A549 (cell line): Measurements from ENCODE around the gene JAG2. TPM values are rescaled to one million over a fixed set of nuclear protein-coding genes. Genes with fewer than 3 reads are reported as not detected.
A peak's percentile ranks its signal among the peaks of the same experiment; 100 is the strongest.

Source experiments
- ATAC-seq, 2 experiments: fragments of 200-7000 bp in 1 of 2; fragments of >200 bp in 1 of 2; cut with Nextera tagmentation in 1 of 2; cut with Tn5 transposase in 1 of 2; 3 replicates each; pipeline versions ENCODE4 v1.8.0 to v1.9.1; 2018 to 2020; ENCODE audit warnings: mild to moderate bottlenecking in 1 of 2, moderate library complexity in 1 of 2
- CTCF ChIA-PET: fragments of 300-600 bp; sonication (Branson Sonifier 250); formaldehyde crosslinking; extraction: SDS; loops from one replicate; lab custom pipeline; 2021; ENCODE audit warnings: antibody characterized with exemption, inconsistent platforms; lab: Yijun Ruan, JAX
- POLR2A ChIA-PET: fragments of 350-600 bp; formaldehyde crosslinking; extraction: SDS; loops from one replicate; lab custom pipeline; 2021; ENCODE audit warnings: antibody characterized with exemption, inconsistent platforms; lab: Yijun Ruan, JAX
- DNase-seq, 2 experiments: peaks; one replicate each; pipeline versions ENCODE4 v3.0.0 to v3.0.0-alpha.2; 2011 to 2016; ENCODE audit warnings: low read depth in 1 of 2, low spot score in 1 of 2
- FAIRE-seq: peaks from 2 replicates; lab custom pipeline; 2011; peaks lifted over from hg19 to GRCh38; lab: Jason Lieb, UNC
- H3K27ac ChIP-seq, 2 experiments: fragments of >200 bp; sonication (Bioruptor Twin); formaldehyde crosslinking; 3 replicates each; pipeline ENCODE4 v1.5.1; 2016 to 2017
- H3K4me1 ChIP-seq: fragments of >200 bp; sonication (Bioruptor Twin); formaldehyde crosslinking; 3 replicates; pipeline ENCODE4 v1.6.1; 2016
- H3K4me2 ChIP-seq: fragments of >200 bp; sonication (Bioruptor Twin); formaldehyde crosslinking; 3 replicates; pipeline ENCODE4 v1.6.1; 2016
- H3K4me3 ChIP-seq: fragments of >200 bp; sonication (Bioruptor Twin); formaldehyde crosslinking; 3 replicates; pipeline ENCODE4 v1.5.1; 2016
- H3K9me3 ChIP-seq: fragments of >200 bp; sonication (Bioruptor Twin); formaldehyde crosslinking; 3 replicates; pipeline ENCODE4 v1.6.1; 2016
- CBX2 ChIP-seq: fragments of 200-600 bp; sonication (generic); IDR thresholded peaks from 2 replicates; pipeline ENCODE4 v1.6.1; 2016; ENCODE audit warnings: low read depth, mild to moderate bottlenecking, borderline replicate concordance
- CBX8 ChIP-seq: fragments of 200-600 bp; sonication (generic); IDR thresholded peaks from 2 replicates; pipeline ENCODE4 v1.6.1; 2016
- CHD2 ChIP-seq: fragments of 150-350 bp; IDR thresholded peaks from 2 replicates; pipeline ENCODE4 v1.6.1; 2014; ENCODE audit warnings: low read length; ENCODE audit not compliant: partially characterized antibody
- FOSL2 ChIP-seq, 2 experiments: fragments of 450-650 bp in 1 of 2; fragments of >200 bp in 1 of 2; sonication (Bioruptor Twin) in 1 of 2; formaldehyde crosslinking; IDR thresholded peaks; 2 replicates each; pipeline versions ENCODE4 v1.5.0 to v1.6.1; 2016 to 2020; ENCODE audit warnings: mild to moderate bottlenecking in 1 of 2, moderate library complexity in 1 of 2
- GATA3 ChIP-seq: IDR thresholded peaks from 2 replicates; pipeline ENCODE4 v1.6.1; 2012; ENCODE audit warnings: borderline replicate concordance
- MAZ ChIP-seq: fragments of 150-350 bp; IDR thresholded peaks from 2 replicates; pipeline ENCODE4 v1.6.1; 2014; ENCODE audit warnings: antibody characterized with exemption, low read depth, low read length, borderline replicate concordance
- MYC ChIP-seq: IDR thresholded peaks from 2 replicates; pipeline ENCODE4 v1.6.1; 2012; ENCODE audit warnings: mild to moderate bottlenecking, inconsistent platforms, low read length, improper control_type of control experiment, borderline replicate concordance
- NPAS2 ChIP-seq: fragments of 250-450 bp; sonication (Bioruptor Pico); IDR thresholded peaks from 2 replicates; pipeline ENCODE4 v1.8.0; 2022; ENCODE audit warnings: mild to moderate bottlenecking, moderate library complexity, borderline replicate concordance
- POLR2A ChIP-seq: IDR thresholded peaks from 2 replicates; pipeline ENCODE4 v1.6.1; 2012; ENCODE audit warnings: mild to moderate bottlenecking, low read length
- RAD21 ChIP-seq, 2 experiments: fragments of >200 bp in 1 of 2; sonication (Bioruptor Twin) in 1 of 2; formaldehyde crosslinking in 1 of 2; IDR thresholded peaks in 1 of 2; conservative IDR thresholded peaks in 1 of 2; 2 replicates in 1 of 2; 3 replicates in 1 of 2; pipeline ENCODE4 v1.6.1; 2012 to 2018; ENCODE audit warnings: inconsistent platforms in 1 of 2
- RARB ChIP-seq: fragments of 250-450 bp; sonication (Bioruptor Pico); IDR thresholded peaks from 2 replicates; pipeline ENCODE4 v1.8.0; 2021; ENCODE audit warnings: mild to moderate bottlenecking, moderate library complexity
- RCOR1 ChIP-seq: fragments of 150-350 bp; IDR thresholded peaks from 2 replicates; pipeline ENCODE4 v1.6.1; 2014; ENCODE audit warnings: antibody characterized with exemption, low read length, low read depth
- RNF2 ChIP-seq: fragments of 200-600 bp; sonication (generic); IDR thresholded peaks from 2 replicates; pipeline ENCODE4 v1.6.1; 2016; ENCODE audit warnings: low read depth, mild to moderate bottlenecking, antibody characterized with exemption, moderate library complexity, borderline replicate concordance
- ZFP36 ChIP-seq: fragments of 450-650 bp; IDR thresholded peaks from 2 replicates; pipeline ENCODE4 v1.6.1; 2014; ENCODE audit warnings: borderline replicate concordance; ENCODE audit not compliant: partially characterized antibody
- WGBS: methylation state at CpG from one replicate; pipeline ENCODE4 v1.1.6; 2017; ENCODE audit errors: missing lambda C conversion rate; 5-methylcytosine and 5-hydroxymethylcytosine counted together
- polyA plus RNA-seq, 4 experiments: library from polyadenylated mRNA; depleted of rRNA in 3 of 4; stranded (reverse); fragments of >200 nt; fragmentation: RNase III in 1 of 4; extraction: RNeasy Plus Mini Kit Qiagen cat#74134 plus additional on column Dnase treatment in 1 of 4; gene quantifications; 2 replicates in 3 of 4; 3 replicates in 1 of 4; pipeline ENCODE4 v1.2.3, GENCODE V29; 2011 to 2017
- TF ChIP-seq, protein P1 (sequence below): fragments of 200-600 bp; sonication (generic); IDR thresholded peaks from 2 replicates; pipeline ENCODE4 v1.6.1; 2016; ENCODE audit warnings: antibody characterized with exemption, mild to moderate bottlenecking, moderate library complexity
- TF ChIP-seq, protein P2 (sequence below): fragments of >200 bp; sonication (Bioruptor Twin); formaldehyde crosslinking; IDR thresholded peaks from 3 replicates; pipeline ENCODE4 v1.6.1; 2016

JAG2 gene
- polyA plus RNA-seq, 2 of the 4 experiments (the other 2 are of a cell fraction): 5.9 to 20.4 TPM

DNA sequence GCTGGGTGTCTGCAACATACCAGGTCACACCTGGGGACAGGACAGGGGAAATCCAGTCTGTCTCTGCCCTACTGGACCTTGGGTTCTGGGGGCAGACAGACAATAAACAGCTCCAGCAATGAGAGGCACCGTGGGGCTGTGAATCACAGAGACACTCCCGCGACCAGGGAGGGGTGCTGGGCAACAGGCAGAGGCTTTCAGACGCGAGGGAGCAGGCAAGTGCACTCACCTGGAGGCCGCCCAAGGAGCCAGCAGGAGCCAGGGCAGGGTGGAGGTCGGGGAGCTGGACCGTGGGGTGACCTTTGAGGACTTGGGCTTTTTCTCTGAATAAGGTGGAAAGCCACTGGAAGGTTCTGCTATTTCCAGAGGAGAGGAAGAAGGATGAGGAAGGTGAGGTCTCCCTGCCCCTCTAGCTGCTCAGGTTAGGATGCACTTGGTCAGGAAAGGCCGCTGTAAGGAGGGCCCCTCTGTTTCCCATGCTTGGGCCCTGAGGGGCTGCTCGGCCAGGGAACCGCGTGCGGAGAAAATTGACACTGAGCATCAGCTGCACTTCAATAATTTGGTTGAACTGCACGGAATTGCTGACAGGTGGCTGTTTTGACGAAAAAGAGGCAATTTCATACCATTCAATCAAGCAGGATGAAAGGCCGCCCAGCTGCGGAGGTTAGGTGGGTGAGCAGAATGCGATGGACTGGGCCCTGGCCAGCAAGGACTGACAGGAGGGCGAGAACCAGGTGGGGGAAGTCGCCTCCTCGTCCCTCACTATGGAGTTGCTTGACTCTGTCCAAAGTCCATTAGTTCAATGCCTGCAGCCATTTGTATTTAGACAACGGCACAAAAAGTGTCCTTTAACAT, 42.2 kb downstream of the JAG2 start:
- H3K4me2 ChIP-seq: no peak overlapping the region
- H3K4me3 ChIP-seq: no peak overlapping the region
- H3K4me1 ChIP-seq: 0 out of 3 replicates have a peak, but pooled peaks cover 3% of the 10 kb centered on the region
- no peak for DNase-seq
- CTCF ChIA-PET: interaction anchor here (0.6 to 1.7 kb wide), 4 partner anchors 10 to 94 kb away, joined by 3 to 8 read pairs (median 4); no protein-coding TSS in a partner anchor
- no peak for TF ChIP-seq RAD21 (conservative IDR thresholded peaks at IDR 0.05 in 1 of 2, IDR thresholded peaks at IDR 0.05 in 1 of 2)
- no peak for TF ChIP-seq POLR2A
- no peak for TF ChIP-seq MYC
- WGBS: 61% methylated on average over 22 of the region's 22 CpGs
- FAIRE-seq: no peak
- peaks cover 9% of the 10 kb centered on the region; the same call in 2 of the 3 replicates for H3K9me3 ChIP-seq
- ATAC-seq: 0 out of 6 replicates have a peak, but pooled peaks of 1 of the 2 experiments have one; percentile 17
- no peak overlapping the region for H3K27ac ChIP-seq
- POLR2A ChIA-PET: no interaction called here

DNA sequence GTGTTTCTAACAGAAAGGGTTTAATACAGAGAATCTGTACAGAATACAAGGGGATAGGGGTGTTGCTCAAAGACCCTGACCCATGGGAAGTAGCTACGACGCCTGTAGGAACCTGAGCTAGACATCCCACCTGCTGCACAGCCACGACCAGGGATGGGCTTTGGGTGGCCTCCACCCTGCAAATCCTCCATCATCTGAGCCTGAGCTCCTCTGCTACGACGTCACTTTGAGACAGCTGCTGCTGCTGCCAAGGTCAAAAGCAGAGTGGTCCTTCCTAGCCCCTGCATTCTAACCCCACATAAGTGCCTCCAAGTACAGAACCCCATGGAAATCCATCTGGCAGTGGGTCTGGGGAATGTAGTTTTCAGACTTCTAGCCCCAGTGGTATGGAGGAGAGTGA, 43.8 kb downstream of the JAG2 start:
- ATAC-seq (no peak), FAIRE-seq (no peak), DNase-seq (no peak)
- 46% methylated on average over 5 of the region's 5 CpGs for WGBS
- Histone ChIP-seq H3K4me3 (no peak overlapping the region), H3K4me2 (no peak overlapping the region), H3K4me1 (0 out of 3 replicates have a peak, but pooled peaks cover 3% of the 10 kb centered on the region), H3K9me3 (peaks cover 18% of the 10 kb centered on the region), H3K27ac (no peak overlapping the region)
- TF ChIP-seq MAZ: no peak
- TF ChIP-seq, protein P1, sequence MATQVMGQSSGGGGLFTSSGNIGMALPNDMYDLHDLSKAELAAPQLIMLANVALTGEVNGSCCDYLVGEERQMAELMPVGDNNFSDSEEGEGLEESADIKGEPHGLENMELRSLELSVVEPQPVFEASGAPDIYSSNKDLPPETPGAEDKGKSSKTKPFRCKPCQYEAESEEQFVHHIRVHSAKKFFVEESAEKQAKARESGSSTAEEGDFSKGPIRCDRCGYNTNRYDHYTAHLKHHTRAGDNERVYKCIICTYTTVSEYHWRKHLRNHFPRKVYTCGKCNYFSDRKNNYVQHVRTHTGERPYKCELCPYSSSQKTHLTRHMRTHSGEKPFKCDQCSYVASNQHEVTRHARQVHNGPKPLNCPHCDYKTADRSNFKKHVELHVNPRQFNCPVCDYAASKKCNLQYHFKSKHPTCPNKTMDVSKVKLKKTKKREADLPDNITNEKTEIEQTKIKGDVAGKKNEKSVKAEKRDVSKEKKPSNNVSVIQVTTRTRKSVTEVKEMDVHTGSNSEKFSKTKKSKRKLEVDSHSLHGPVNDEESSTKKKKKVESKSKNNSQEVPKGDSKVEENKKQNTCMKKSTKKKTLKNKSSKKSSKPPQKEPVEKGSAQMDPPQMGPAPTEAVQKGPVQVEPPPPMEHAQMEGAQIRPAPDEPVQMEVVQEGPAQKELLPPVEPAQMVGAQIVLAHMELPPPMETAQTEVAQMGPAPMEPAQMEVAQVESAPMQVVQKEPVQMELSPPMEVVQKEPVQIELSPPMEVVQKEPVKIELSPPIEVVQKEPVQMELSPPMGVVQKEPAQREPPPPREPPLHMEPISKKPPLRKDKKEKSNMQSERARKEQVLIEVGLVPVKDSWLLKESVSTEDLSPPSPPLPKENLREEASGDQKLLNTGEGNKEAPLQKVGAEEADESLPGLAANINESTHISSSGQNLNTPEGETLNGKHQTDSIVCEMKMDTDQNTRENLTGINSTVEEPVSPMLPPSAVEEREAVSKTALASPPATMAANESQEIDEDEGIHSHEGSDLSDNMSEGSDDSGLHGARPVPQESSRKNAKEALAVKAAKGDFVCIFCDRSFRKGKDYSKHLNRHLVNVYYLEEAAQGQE: no peak
- no peak for TF ChIP-seq RARB (CRISPR knock-in tag)
- TF ChIP-seq, protein P2, sequence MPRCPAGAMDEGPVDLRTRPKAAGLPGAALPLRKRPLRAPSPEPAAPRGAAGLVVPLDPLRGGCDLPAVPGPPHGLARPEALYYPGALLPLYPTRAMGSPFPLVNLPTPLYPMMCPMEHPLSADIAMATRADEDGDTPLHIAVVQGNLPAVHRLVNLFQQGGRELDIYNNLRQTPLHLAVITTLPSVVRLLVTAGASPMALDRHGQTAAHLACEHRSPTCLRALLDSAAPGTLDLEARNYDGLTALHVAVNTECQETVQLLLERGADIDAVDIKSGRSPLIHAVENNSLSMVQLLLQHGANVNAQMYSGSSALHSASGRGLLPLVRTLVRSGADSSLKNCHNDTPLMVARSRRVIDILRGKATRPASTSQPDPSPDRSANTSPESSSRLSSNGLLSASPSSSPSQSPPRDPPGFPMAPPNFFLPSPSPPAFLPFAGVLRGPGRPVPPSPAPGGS: no peak
- TF ChIP-seq RNF2: no peak
- TF ChIP-seq ZFP36: no peak
- no peak for TF ChIP-seq NPAS2 (CRISPR knock-in tag)
- TF ChIP-seq GATA3: no peak
- TF ChIP-seq FOSL2 (IDR thresholded peaks at IDR 0.05): no peak
- TF ChIP-seq FOSL2 (CRISPR knock-in tag; IDR thresholded peaks at IDR 0.05): no peak
- TF ChIP-seq CBX2: no peak
- TF ChIP-seq CBX8: no peak
- no peak for TF ChIP-seq RCOR1
- TF ChIP-seq CHD2: no peak
- ChIA-PET CTCF (interaction anchor here (0.7 to 1.2 kb wide), 4 partner anchors 21 to 78 kb away, joined by 3 to 4 read pairs (median 3); no protein-coding TSS in a partner anchor), POLR2A (no interaction called here)
